ENCODE data around the gene PIPOX. TPM values are rescaled to one million over a fixed set of nuclear protein-coding genes. Genes with fewer than 3 reads are reported as not detected.

Gene PIPOX
- total and polyA plus RNA-seq, 8 donors, result 0.55 to 2.9 (median 0.88) TPM

GRCh38 chr17:29094101-29094708 lies 51.3 kb downstream of the PIPOX start:
- no peak for TF ChIP-seq CTCF (IDR thresholded peaks at IDR 0.05)
- intact Hi-C loops (cut with DNase I), result no loop called here
- DNase-seq, result no peak
- no peak overlapping the region for H3K27ac ChIP-seq
- peaks cover 9 to 79% (median 46%) of the 10 kb centered on the region in 3 donors for H3K36me3 ChIP-seq
- H3K9me3 ChIP-seq, result no peaks in the 10 kb centered on the region
- no peak for ATAC-seq
- H3K4me3 ChIP-seq, result no peak overlapping the region
- 91 to 93% methylated on average over 11 of the region's 11 CpGs for WGBS, 2 donors
- FAIRE-seq, result no peak
- H3K27me3 ChIP-seq, result no peaks in the 10 kb centered on the region
- H3K4me1 ChIP-seq, result no peaks in the 10 kb centered on the region

GRCh38 chr17:29095439-29095838 lies 52.5 kb downstream of the PIPOX start:
- no peaks in the 10 kb centered on the region for H3K9me3 ChIP-seq
- no peak overlapping the region for H3K27ac ChIP-seq
- H3K4me3 ChIP-seq, result no peak overlapping the region
- TF ChIP-seq CTCF (IDR thresholded peaks at IDR 0.05), result no peak
- H3K36me3 ChIP-seq, result peaks cover 6 to 75% (median 38%) of the 10 kb centered on the region in 3 donors
- ATAC-seq, result no peak
- FAIRE-seq, result no peak
- H3K4me1 ChIP-seq, result no peaks in the 10 kb centered on the region
- no peak for DNase-seq
- WGBS, 2 donors, result 94% methylated on average over 6 of the region's 6 CpGs
- H3K27me3 ChIP-seq, result no peaks in the 10 kb centered on the region
- intact Hi-C loops (cut with DNase I), result no loop called here

- no peak overlapping the region for H3K4me3 ChIP-seq
- 75 to 86% methylated on average over 6 of the region's 6 CpGs for WGBS, 2 donors
Measured at GRCh38 chr17:29096094-29096493, 53.2 kb downstream of the PIPOX start.

GRCh38 chr17:29099527-29099926 lies 56.6 kb downstream of the PIPOX start:
- TF ChIP-seq CTCF (IDR thresholded peaks at IDR 0.05), result no peak
- 94 to 95% methylated on average over 5 of the region's 5 CpGs for WGBS, 2 donors
- ATAC-seq (no peak), DNase-seq (no peak), FAIRE-seq (no peak)
- H3K4me1 ChIP-seq, result no peaks in the 10 kb centered on the region
- no peak overlapping the region for H3K27ac ChIP-seq
- intact Hi-C loops (cut with DNase I), result no loop called here
- peaks cover 4 to 51% (median 28%) of the 10 kb centered on the region in 3 donors for H3K36me3 ChIP-seq
- no peak overlapping the region for H3K4me3 ChIP-seq
- no peaks in the 10 kb centered on the region for H3K27me3 ChIP-seq
- no peaks in the 10 kb centered on the region for H3K9me3 ChIP-seq

More at GRCh38 chr17:29096094-29096493, 53.2 kb downstream of the PIPOX start:
- DNase-seq, result no peak
- H3K27ac ChIP-seq, result no peak overlapping the region
- no peak for TF ChIP-seq CTCF (IDR thresholded peaks at IDR 0.05)
- H3K36me3 ChIP-seq, result peaks cover 6 to 71% (median 38%) of the 10 kb centered on the region in 3 donors
- H3K9me3 ChIP-seq, result no peaks in the 10 kb centered on the region
- H3K4me1 ChIP-seq, result no peaks in the 10 kb centered on the region
- intact Hi-C loops (cut with DNase I), result no loop called here
- no peak for FAIRE-seq
- no peak for ATAC-seq
- no peaks in the 10 kb centered on the region for H3K27me3 ChIP-seq

- no peak for TF ChIP-seq CTCF (IDR thresholded peaks at IDR 0.05)
- no peak for ATAC-seq
- DNase-seq, result no peak
- WGBS, 2 donors, result 88 to 92% methylated on average over 8 of the region's 8 CpGs
- Histone ChIP-seq H3K9me3 (no peaks in the 10 kb centered on the region), H3K4me1 (no peaks in the 10 kb centered on the region), H3K4me3 (no peak overlapping the region), H3K27me3 (no peaks in the 10 kb centered on the region), H3K27ac (no peak overlapping the region), H3K36me3 (peaks cover 0 to 45% (median 23%) of the 10 kb centered on the region in 3 donors)
- intact Hi-C loops (cut with DNase I), result no loop called here
- no peak for FAIRE-seq
Measured at GRCh38 chr17:29100296-29100695, 57.4 kb downstream of the PIPOX start.
